GM12891 (cell line): ENCODE results near the gene DNAH17.

Experiments used
- DNase-seq: peaks from one replicate; pipeline ENCODE4 v3.0.0; 2011; ENCODE audit warnings: low spot score; ENCODE audit not compliant: insufficient read length
- FAIRE-seq: peaks from 2 replicates; lab custom pipeline; 2011; peaks lifted over from hg19 to GRCh38; lab: Jason Lieb, UNC
- PAX5 ChIP-seq: IDR thresholded peaks from 2 replicates; pipeline ENCODE4 v1.6.1; 2011; ENCODE audit warnings: low read length, moderate library complexity, mild to moderate bottlenecking; ENCODE audit not compliant: insufficient read depth, severe bottlenecking
- POLR2A ChIP-seq: IDR thresholded peaks from 2 replicates; pipeline ENCODE4 v1.6.1; 2011; ENCODE audit warnings: low read depth, low read length, control low read depth
- POLR2AphosphoS5 ChIP-seq: IDR thresholded peaks from 2 replicates; pipeline ENCODE4 v1.6.1; 2011; ENCODE audit warnings: low read depth, low read length, control low read depth
- POU2F2 ChIP-seq: IDR thresholded peaks from 2 replicates; pipeline ENCODE4 v1.6.1; 2011; ENCODE audit warnings: low read depth, mild to moderate bottlenecking, control low read depth, low read length, moderate library complexity
- SPI1 ChIP-seq: IDR thresholded peaks from 2 replicates; pipeline ENCODE4 v1.6.1; 2011; ENCODE audit warnings: low read depth, low read length, control low read depth
- TAF1 ChIP-seq: IDR thresholded peaks from 2 replicates; pipeline ENCODE4 v1.6.1; 2011; ENCODE audit warnings: low read depth, low read length, control low read depth

DNAH17 gene

GRCh38 chr17:78412403-78412802, 164.8 kb downstream of the DNAH17 start:
- TF ChIP-seq POLR2AphosphoS5, result no peak
- TF ChIP-seq SPI1, result no peak
- TF ChIP-seq POU2F2, result no peak
- no peak for TF ChIP-seq TAF1
- no peak for TF ChIP-seq POLR2A
- no peak for TF ChIP-seq PAX5
- DNase-seq (no peak), FAIRE-seq (no peak)

GRCh38 chr17:78411241-78411857, 165.8 kb downstream of the DNAH17 start:
- no peak for TF ChIP-seq POLR2A
- no peak for TF ChIP-seq PAX5
- no peak for TF ChIP-seq TAF1
- no peak for TF ChIP-seq POLR2AphosphoS5
- TF ChIP-seq POU2F2, result no peak
- no peak for TF ChIP-seq SPI1
- FAIRE-seq (no peak), DNase-seq (no peak)

- DNase-seq (no peak), FAIRE-seq (no peak)
- TF ChIP-seq POLR2AphosphoS5 (no peak), POLR2A (no peak), TAF1 (no peak), PAX5 (no peak), SPI1 (no peak), POU2F2 (no peak)
Measured at GRCh38 chr17:78409191-78409928, 167.8 kb downstream of the DNAH17 start.

- no peak for FAIRE-seq
- TF ChIP-seq POLR2A, result no peak
- no peak for TF ChIP-seq SPI1
- no peak for TF ChIP-seq POLR2AphosphoS5
- no peak for TF ChIP-seq POU2F2
- TF ChIP-seq PAX5, result no peak
- TF ChIP-seq TAF1, result no peak
- DNase-seq, result no peak
Measured at GRCh38 chr17:78408476-78409050, 168.6 kb downstream of the DNAH17 start.

GRCh38 chr17:78407387-78408000, 169.7 kb downstream of the DNAH17 start:
- no peak for TF ChIP-seq POLR2AphosphoS5
- TF ChIP-seq SPI1, result no peak
- no peak for TF ChIP-seq PAX5
- no peak for TF ChIP-seq POLR2A
- no peak for TF ChIP-seq POU2F2
- no peak for TF ChIP-seq TAF1
- DNase-seq (no peak), FAIRE-seq (no peak)

- TF ChIP-seq PAX5 (no peak), SPI1 (no peak), POLR2A (no peak), POU2F2 (no peak), POLR2AphosphoS5 (no peak), TAF1 (no peak)
- FAIRE-seq, result no peak
- no peak for DNase-seq
Measured at GRCh38 chr17:78406920-78407319, 170.3 kb downstream of the DNAH17 start.

- TF ChIP-seq POU2F2 (no peak), POLR2AphosphoS5 (no peak), TAF1 (no peak)
- DNase-seq (no peak), FAIRE-seq (no peak)
Measured at GRCh38 chr17:78406396-78406795, 170.8 kb downstream of the DNAH17 start.

- no peak for FAIRE-seq
- TF ChIP-seq POU2F2 (no peak), PAX5 (no peak), TAF1 (no peak), SPI1 (no peak), POLR2A (no peak), POLR2AphosphoS5 (no peak)
- DNase-seq, result no peak
Measured at GRCh38 chr17:78403822-78404221, 173.4 kb downstream of the DNAH17 start.

GRCh38 chr17:78401891-78402290, 175.3 kb downstream of the DNAH17 start:
- DNase-seq, result no peak
- FAIRE-seq, result no peak
- TF ChIP-seq POLR2A (no peak), SPI1 (no peak), POU2F2 (no peak), TAF1 (no peak), POLR2AphosphoS5 (no peak), PAX5 (no peak)

- FAIRE-seq (no peak), DNase-seq (no peak)
- TF ChIP-seq PAX5 (no peak), POLR2A (no peak), POU2F2 (no peak), POLR2AphosphoS5 (no peak), TAF1 (no peak), SPI1 (no peak)
Measured at GRCh38 chr17:78401246-78401645, 175.9 kb downstream of the DNAH17 start.
